Prostate gland (tissue), 2 donors: Measurements from ENCODE around the gene RBX1.

Experiments
- CTCF ChIP-seq, 4 experiments: fragments of 200-600 bp in 2 of 4; fragments of 450-650 bp in 2 of 4; sonication (generic) in 2 of 4; IDR thresholded peaks; 1 replicate in 3 of 4; 2 replicates in 1 of 4; pipeline ENCODE4 v1.5.1; 2016 to 2019; ENCODE audit warnings: antibody characterized with exemption in 4 of 4, mild to moderate bottlenecking in 2 of 4, moderate library complexity in 2 of 4
- POLR2A ChIP-seq: fragments of 450-650 bp; IDR thresholded peaks from one replicate; pipeline ENCODE4 v1.6.1; 2016; ENCODE audit warnings: antibody characterized with exemption, mild to moderate bottlenecking

- TF ChIP-seq CTCF (IDR thresholded peaks at IDR 0.05) (no peak), POLR2A (no peak)
Observed at GRCh38 chr22:41001722-41002122, 50.5 kb downstream of the RBX1 start.
